GM18861 (cell line): ENCODE results near the gene INTS2.
"Not testable (repeated sequence)": the region's sequence is repeated elsewhere in the genome, so short reads cannot be mapped to it uniquely, and the experiment has no call there.

Experiments
- ATAC-seq: cut with Tn5 transposase; IDR thresholded peaks from one replicate; pipeline ENCODE4 v1.9.1; 2021; ENCODE audit not compliant: unreplicated experiment

INTS2 gene, protein sequence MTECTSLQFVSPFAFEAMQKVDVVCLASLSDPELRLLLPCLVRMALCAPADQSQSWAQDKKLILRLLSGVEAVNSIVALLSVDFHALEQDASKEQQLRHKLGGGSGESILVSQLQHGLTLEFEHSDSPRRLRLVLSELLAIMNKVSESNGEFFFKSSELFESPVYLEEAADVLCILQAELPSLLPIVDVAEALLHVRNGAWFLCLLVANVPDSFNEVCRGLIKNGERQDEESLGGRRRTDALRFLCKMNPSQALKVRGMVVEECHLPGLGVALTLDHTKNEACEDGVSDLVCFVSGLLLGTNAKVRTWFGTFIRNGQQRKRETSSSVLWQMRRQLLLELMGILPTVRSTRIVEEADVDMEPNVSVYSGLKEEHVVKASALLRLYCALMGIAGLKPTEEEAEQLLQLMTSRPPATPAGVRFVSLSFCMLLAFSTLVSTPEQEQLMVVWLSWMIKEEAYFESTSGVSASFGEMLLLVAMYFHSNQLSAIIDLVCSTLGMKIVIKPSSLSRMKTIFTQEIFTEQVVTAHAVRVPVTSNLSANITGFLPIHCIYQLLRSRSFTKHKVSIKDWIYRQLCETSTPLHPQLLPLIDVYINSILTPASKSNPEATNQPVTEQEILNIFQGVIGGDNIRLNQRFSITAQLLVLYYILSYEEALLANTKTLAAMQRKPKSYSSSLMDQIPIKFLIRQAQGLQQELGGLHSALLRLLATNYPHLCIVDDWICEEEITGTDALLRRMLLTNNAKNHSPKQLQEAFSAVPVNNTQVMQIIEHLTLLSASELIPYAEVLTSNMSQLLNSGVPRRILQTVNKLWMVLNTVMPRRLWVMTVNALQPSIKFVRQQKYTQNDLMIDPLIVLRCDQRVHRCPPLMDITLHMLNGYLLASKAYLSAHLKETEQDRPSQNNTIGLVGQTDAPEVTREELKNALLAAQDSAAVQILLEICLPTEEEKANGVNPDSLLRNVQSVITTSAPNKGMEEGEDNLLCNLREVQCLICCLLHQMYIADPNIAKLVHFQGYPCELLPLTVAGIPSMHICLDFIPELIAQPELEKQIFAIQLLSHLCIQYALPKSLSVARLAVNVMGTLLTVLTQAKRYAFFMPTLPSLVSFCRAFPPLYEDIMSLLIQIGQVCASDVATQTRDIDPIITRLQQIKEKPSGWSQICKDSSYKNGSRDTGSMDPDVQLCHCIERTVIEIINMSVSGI

DNA sequence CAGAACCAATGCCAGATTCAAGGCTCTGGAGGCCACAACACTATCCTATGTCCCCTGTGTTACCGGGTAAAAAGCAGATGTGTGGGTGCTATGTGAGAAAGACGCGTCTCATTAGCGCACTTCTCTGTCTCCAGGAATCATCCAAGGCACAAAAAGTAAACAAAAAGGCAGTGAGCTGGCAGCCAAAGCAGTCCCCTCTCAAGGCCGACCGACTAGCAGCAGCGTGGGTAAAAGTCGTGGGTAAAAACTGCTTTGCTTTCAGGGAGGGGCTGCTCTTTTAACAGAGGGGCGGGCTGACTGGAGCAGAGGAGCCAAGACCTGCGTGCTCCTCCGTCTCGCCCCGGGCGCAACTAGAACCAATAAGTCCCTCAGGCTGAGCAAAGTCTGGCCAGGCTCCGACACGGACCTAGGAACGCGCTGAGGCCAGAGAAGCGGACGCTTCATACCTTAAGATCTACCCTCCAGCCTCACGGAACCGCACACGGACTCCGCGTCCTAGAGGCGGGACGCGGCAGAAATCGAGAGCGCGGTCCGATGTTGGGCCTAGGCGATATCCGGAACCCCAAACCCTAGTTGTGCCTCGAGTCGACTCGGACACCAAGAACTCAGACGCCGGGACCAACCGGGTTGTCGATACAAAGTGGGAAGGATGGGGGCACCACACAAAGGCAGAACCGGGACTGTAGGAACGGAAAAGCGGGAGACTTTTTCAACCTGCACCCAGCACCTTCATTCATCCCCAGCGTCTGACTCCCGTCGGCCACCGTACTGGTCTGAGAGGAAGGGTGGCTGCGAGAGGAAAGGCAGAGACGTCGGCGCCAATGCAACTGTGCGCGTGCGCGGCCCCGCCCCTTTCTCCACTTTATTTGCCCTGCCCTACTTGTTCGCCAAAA is at the start of gene INTS2:
TSS of gene INTS2 (minus strand) at position 775 of the 893 bp plus-strand sequence. CDS start 1,338 bp downstream, outside the sequence.
- ATAC-seq = peak; percentile 68

DNA sequence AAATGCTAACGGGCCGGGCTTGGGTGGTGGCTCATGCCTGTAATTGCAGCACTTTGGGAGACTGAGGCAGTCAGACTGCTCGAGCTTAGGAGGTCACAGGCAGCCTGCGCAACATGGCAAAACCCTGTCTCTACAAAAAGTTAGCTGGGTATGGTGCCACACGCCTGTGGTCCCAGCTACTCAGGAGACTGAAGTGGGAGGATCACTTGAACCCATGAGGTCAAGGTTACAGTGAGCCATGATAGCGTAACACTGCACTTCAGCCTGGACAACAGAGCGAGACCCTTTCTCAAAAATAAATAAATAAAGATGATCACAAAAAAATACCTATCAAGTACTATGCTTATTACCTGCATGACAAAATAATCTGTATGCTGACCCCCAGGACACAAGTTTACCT is 46.3 kb upstream of the INTS2 start:
- ATAC-seq = no peak

DNA sequence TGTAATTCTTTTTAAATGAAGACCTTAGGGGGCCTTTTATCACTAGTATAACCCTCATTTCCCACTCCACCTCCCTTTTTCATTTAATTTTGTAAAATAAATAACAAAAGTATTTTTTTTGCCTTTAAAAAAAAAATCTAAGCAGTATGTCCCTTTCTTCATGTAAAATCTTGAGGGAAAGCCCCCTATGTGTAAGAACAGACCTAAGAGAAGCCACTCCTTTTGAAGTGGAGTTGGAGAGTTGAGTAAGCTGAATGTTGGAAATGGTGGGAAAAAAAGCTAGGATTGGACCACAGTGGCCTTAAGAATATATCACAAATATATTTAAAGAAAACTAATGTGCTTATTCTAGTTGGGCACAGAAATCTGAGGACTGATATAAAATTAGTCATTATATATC is 44.5 kb upstream of the INTS2 start:
- ATAC-seq = no peak

DNA sequence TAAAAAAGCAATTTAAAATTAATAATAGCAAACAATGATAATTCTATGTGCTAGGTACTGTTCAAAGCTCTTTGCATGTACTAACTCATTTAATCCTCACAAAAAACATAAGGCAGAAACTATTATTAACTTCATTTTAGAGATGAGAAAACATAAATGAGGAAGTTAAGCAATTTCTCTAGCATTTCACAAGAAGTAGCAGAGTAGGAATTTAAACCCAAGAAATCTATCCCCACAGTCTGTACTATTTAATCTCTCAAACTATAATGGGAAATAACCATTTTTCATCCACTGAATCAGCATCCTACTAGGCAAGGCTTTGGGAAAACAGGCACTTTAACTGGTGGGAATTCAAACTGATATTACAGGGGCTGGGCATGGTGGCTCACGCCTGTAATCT is 42.2 kb upstream of the INTS2 start:
- ATAC-seq = no peak

DNA sequence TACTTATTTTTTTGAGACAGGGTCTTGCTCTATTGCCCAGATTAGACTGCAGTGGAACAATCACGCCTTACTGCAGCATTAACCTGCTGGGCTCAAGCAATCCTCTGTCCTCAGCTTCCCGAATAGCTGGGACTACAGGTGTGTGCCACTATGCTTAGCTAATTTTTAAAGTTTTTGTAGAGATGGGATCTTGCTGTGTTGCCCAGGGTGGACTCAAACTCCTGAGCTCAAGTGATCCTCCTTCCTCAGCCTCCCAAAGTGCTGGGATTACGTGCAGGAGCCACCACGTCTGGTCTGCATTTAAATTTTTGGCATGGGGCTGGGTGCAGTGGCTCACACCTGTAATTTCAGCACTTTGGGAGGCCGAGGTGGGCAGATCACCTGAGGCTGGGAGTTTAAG is 41.0 kb upstream of the INTS2 start:
- ATAC-seq = no peak

DNA sequence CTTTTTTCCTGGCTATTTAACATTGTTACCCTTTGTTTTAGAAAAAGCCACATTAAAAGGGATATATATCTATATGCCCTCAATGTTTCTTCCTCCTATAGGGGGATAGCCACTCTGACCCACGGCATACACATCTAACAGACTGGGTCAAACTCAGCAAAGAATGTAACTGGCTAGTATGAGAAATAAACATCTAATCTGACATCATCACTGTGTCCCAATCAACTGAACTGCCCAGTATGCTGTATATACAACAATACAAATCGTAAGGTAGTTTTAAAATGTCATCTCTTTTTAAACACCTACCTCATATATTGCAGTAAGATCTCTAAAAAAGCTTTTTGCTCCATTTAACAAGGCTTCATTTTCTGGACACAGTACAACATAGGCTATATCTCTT is 39.9 kb upstream of the INTS2 start:
- no peak for ATAC-seq

DNA sequence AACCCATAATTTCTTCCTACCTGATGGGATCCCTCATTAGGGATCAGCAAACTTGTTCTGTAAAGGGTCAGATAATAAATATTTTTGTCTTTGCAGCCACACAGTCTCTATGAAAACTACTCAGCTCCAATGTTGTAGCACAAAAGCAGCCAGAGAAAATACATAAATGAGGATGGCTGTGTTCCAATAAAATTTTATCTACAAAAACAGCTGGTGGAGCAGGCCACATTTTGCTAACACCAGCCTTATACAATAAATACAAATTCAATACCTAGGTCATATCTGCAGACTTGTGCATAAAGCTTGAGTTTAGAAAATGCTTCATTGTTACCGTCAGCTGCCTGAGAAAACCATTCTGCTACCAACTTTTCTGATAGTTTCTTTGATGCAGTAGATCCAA is 38.4 kb upstream of the INTS2 start:
- no peak for ATAC-seq

DNA sequence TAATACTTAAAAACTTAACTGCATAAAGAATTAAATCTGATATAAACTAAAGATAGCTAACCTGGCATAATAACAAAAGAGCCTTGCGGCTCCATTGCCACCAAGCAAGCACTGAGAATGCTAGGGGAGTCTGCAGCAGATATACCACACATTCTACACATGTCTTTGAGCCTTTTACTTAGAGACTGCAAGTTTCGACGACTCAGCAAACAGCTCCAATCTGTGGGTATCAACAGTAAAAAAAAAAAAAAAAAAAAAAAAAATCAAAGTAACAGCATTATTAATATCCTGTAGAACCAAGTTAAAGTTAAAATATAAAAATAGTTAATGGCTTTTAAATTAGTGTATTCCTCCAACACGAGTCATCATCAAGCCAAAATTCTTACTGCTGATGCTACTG is 27.8 kb upstream of the INTS2 start:
- ATAC-seq = no peak

DNA sequence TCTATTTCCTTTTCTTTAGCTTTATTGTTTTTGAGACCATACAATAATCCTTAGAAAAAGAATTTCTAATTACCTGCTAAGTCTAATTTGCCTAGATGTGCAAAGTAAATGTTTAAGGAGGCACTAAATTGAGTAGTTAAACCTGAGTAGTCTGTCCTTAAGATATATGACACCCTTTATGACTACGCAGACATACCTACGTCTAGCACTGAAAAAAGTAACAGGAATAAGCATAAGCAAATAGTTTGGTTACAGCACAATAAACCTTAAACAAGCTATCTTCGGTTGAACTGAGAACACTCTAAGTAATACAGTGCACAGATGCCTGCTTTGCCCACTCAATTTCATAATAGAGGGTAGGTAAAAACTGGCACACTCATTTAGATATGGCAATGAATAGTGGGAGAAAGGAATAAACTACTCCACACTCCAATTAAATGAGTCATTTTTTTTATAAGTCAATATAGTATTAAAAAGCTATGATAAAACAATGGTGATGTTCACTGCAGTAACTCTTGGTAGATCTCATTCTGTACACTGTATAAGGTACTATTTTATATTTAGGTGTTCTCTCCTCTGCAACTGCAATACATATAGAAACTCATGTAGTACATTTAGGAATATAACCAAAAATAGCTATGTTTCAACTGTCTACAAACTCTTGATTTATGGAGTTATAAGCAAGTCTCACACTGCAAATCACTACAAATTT is 19.7 kb upstream of the INTS2 start:
- no peak for ATAC-seq

DNA sequence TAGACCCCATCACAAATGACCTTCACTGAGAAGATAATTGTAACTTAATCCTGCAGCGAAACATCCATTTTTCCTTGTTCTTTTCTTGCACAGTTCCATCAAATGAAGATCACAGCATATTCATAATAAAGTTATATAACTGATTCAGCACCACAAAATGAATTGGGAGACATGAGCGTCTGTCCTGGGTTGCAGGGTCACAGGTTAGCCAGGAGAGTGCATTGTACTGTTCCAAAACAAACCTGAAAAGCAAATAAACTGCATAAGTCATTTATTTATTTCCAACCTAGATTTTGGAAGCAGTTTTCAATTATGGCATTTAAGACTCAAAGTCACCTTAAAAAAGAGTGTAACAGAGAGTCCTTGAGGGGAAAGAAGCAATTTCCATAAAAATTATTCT is 18.6 kb upstream of the INTS2 start:
- ATAC-seq = no peak

DNA sequence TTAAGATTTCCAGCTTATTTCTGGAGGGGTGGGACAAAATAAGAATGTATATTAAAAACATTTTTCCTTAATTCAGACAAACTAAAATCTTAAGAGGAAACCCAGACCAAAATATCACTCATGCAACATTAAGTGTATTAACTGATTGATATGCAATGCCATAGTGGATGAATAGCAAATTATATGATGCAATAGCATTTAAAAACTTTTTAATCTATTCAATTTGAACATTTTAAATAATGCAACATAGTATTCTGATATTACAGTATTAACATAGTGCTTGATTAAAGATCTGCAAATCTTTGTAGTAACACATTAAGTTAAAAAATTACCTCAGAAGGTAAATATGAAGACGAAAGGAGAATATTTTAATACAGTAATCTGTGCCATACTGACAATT is 15.3 kb upstream of the INTS2 start:
- ATAC-seq = no peak

DNA sequence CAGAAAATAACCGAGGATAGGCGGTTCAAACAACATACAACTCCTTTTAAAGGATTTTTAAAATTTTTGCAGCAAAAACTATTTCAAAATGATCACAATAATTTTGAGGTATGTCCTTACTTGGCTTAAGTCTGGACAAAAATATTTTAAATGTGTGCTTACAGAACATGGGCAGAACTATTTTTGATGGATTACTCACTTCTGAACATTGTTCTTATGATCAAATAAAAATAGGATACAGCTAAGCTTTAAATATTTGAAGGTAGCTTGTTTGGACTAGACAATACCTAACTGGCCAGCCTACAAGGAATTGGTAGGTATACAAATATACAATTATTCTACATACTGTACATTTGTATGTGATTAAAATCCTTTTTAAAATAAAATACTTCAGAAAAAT is 14.3 kb upstream of the INTS2 start:
- no peak for ATAC-seq

DNA sequence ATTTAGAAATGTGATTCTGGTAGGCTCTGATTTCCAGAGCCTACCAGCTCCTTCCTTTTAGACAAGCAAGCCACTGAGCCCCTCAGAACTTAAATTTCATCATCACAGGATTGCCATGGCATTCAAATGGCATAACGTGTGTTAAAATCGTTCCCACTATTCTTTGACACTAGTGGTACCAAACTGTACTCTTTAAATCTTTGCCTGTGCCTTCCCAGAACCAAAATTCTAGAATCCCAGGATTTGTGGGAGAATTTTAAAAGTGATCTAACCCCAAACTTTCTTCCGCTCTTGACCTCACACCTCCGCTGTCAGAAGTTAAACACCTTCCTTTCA is 287 bp upstream of the INTS2 start:
- no peak for ATAC-seq

DNA sequence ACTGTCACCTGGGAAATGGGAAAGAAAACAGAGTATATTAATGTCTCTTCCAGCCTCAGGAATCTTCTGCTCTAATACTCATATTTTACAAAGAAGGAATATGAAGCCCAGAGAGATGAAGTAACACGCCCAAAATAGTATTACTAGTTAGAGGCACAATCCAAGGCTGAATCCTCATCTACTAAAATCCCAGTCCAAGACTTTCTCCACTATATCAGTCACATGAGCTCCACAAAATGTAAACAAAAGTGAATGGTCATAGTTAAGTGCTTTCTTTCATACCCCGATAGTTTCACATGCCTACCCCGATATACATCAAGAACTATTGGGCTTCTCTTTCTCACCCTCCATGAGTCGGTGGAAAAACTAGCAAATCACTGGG is 965 bp downstream of the INTS2 start:
- no peak for ATAC-seq

DNA sequence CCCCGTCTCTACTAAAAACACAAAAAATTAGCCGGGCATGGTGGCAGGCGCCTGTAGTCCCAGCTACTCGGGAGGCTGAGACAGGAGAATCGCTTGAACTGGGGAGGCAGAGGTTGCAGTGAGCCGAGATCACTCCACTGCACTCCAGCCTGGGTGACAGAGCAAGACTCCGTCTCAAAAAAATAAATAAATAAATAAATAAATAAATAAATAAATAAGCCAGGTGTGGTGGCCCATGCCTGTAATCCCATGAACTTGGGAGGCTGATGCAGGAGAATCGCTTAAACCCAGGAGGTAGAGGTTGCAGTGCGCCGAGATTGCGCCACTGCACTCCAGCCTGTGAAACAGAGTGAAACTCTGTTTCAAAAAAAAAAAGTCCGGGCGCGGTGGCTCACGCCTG is 12.6 kb downstream of the INTS2 start:
- ATAC-seq = not testable (repeated sequence)

DNA sequence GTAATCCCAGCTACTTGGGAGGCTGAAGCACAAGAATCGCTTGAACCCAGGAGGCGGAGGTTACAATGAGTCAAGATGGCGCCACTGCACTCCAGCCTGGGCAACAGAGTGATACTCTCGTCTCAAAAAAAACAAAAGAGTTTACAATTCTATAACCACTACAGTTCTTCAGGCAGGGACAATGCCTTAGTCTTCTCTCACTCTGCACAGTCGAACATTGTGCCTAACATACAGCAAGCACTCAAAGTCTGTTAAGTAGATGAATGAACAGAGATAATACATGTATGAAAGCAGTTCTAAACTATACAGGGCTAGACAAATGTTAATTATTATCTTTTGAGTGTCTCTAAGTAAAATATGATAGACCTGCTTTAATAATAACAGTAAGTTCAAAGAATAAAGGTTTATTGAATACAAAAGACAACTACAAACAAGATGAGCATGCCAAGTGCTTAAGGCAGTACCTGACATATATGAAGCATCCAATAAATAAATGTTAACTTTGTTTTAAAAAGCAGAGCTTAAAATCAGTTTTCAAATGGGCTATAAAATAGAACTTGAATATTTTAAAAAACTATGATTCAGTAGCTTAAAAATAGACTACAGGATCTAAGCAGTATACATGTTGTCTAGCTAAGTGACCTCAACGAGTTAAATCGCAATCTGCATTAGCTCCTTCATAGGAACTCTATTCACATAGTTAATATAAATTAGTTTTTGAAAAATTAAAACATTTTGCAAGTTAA is 19.3 kb downstream of the INTS2 start:
- ATAC-seq = no peak

DNA sequence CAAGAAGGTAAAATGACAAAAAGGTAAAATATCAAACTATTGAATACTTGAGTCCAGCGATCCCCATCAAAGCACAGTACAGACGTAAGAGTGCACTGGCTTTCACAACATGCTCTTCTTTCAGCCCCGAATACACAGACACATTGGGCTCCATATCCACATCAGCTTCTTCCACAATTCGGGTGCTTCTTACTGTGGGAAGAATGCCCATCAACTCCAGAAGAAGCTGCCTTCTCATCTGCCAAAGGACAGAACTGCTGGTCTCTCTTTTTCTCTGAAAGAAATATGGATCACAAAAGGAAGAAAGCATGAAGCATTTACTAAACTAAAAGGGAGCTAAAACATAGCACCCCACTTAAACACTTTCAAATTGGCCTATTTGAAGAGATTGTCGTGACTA is 20.4 kb downstream of the INTS2 start:
- no peak for ATAC-seq

DNA sequence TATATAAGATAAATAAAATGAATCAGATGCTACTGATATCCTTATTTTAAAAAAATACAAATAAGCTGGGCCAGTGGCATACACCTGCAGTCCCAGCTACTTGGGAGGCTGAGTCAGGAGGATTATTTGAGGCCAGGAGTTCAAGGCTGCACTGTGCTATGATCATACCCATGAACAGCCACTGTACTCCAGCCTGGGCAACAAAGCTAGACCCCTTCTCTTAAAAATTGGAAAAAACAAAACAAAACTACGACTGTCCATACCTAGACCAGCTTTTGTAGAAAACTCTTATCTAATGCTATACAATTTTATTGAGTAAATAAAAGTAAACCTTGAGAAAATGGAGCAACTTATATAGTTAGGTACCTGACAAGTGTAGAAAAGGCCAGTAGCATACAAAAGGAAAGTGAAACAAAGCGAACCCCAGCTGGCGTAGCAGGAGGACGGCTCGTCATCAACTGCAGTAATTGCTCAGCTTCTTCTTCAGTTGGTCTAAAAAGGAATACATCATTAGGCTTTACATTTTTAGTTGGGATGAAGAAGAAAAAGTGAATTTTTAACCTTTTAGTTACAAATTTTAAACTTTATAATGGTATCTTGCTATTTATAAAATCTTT is 23.6 kb downstream of the INTS2 start:
- ATAC-seq = peak; percentile 84

DNA sequence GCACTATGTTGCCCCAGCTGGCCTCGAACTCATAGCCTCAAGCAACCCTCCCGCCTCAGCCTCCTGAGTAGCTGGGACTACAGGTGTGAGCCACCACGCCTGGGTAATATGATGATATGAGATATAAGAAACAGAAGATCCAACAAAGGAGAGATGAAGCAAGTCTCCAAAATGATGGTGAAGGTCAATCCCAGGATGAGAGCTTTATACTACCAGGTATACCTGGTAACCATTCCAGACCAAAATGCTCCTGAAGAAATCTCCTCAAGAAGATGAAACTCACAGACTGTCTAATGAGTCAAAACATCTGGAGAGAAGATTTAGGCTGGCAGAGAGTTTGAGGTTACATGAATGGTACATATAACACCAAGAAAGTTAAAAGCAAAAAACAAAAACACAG is 24.5 kb downstream of the INTS2 start:
- ATAC-seq = no peak
